Superior temporal gyrus (tissue), 1 donor: ENCODE measurements around the gene SLC2A1.

Experiments used
- DNase-seq: peaks from one replicate; pipeline ENCODE4 v3.0.0-alpha.2; 2016; ENCODE audit errors: extremely low spot score

SLC2A1 gene

DNA sequence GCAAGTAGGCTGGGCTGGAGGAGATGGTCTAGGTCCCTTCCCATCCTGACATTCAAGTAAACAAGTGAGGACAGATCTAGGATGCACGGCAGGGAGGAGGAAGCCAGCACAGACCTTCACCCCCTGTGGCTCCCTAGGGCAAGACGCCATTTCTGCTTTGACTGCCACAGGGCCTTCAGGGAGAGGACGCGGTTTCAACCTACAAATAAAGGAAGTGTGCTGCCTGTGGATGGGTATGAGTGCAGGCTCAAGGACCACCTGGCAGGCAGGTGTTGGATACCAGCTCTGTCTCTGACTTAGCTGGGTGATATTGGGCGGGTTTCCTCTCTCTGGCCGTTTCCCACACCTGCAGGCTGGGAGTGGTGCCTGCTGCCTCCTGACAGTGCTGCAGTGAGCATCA, 16.2 kb downstream of the SLC2A1 start:
- DNase-seq, result no peak

DNA sequence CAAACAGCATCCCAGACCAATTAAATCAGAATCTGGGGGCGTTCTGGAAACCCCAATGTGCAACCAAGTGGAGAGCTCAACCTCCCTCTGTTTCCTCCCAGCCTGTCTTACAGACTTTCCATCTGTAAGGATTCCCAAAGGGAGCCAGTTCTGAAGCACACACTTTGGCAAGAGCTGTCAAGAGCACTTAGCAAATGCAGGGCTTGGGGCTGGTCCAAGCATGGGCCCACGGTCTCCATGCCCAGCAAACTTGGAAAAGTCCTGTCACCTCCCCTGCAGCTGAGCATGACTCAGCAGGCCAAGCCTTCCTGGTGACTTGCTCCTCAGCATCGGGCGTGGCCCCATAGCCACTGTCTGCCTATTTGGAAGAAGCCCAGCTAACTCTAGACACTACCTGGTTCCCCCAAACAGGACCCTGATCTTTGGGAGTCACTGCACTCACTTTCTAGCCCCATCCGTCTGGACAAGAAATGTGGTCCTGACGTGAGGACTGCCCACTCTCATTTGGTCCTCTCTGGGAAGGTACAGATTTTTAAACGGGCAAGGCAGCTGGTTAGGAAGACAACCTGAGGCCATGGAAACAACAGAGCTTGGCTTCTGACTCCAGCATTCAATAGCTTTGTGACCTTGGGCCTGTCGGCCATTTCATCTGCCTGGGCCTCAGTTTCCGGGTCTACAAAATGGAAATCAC, 16.9 kb downstream of the SLC2A1 start:
- peak; percentile 73 for DNase-seq

DNA sequence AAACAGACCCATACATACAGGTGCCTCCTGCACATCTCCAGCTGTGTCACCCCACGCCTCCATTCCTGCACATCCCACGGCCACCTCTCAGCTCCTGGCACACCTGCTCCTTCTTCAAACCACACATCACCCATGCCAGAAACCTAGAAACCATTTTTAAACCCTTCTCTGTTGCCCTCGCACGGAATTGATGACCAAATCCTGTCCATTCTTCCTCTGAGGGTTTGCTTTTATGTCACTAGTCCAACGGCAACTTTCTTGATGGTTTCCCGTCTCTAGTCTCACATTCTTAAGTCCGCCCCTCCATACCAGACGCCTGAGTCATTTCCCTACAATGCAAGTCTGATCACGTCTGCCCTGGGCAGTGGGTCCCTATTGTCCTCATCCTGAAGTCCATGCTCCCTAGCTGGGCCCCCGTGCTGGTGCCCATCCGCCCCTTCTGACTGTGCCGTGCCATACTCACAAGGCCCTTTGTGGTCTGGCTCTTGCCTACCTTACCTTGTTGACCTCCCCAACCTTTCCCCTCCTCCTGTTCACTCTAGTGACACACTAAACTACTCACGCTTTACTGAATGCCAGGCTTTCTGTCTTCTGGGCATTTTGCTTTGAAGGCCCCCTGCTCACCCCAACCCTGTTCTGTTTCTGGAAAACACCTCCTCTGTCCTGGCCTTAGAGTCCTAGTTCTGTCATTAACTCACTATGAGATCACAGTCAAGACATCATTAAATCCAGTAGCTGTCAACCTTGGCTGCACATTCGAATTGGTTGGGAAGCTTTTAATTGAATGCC, 17.6 kb downstream of the SLC2A1 start:
- DNase-seq, result no peak

DNA sequence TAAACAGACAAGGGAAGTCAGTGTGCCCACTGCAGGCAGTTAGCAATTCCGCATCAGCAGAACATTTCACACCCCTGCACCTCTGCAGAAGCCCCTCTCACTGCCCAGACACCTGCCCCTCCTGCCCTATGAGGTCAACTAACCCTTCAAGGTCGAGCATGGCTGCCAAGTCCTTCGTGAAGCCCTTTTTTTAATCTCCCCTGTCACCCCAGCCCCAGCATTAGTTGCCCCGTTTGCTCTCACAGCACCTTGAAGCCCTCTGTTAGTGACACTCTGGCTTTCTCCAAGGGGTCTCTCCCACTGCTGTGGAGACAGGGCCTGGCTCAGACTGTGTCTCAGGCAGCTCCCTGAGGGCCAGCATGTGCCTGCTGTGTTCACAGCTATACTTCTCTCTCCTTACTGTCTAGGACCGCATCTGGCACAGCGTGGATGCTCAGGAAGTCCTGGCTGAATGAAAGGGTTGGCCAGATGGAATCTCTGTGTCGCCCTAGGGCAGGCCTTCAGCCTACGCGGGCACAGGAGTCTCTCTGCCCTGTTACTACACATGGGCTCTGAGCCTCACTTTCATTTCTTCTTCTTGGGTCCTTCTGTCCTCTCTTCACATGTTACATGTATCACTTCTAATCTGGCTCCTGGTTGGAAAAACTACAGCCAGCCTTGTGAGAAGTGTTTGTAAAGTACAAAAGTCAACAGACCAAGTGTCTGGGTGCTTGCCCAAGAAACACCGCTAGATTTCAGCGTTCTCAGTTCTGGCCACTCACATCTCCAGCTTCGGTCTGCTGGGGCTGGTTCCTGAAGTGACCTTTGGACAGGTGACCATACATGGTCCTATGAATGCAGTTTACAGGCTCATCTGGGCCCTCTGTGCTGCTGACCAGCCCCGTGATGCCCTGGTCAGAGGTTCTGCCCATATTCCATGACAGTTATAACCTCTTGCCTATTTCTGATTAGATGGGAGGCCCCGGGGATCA, 19.7 kb downstream of the SLC2A1 start:
- DNase-seq, result no peak

DNA sequence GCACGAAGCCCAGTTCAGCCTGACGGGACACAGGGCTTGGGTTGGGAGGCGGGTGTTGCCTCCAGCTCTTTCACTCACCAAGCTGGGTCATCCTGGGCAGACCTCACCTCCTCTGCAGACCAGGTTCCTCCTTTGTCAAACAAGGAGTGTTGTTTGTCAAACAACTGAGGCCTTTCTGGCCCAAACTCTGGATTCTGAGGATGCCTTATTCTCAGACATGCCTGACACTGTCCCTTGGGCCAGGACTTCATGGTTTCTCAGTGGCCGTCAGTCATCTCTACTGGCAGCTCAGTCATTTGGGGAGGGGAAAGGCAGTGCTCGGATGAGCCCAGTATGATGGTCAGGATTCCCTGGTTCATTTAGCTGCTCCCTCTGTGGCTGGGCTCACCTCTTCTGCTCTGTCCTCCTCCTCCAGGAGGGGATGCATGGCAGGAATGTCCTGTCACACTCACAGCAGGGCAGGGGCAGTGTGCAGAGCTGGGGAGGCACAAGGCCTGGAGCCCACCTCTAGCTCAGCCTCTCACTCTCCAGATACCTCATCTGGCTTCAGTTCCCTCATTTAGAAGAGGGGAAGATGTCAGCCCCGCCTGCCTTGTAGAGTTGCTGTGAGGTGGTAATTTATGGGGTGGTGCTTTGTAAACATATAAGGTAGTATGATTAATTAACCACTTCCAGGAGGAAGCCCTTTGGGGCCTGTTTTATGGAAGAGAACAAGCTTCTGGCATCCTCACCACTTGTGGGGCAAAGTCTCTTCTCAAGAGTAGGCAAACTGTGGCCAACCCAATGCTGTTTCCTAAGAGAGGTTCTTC, 20.6 kb downstream of the SLC2A1 start:
- DNase-seq, result no peak

DNA sequence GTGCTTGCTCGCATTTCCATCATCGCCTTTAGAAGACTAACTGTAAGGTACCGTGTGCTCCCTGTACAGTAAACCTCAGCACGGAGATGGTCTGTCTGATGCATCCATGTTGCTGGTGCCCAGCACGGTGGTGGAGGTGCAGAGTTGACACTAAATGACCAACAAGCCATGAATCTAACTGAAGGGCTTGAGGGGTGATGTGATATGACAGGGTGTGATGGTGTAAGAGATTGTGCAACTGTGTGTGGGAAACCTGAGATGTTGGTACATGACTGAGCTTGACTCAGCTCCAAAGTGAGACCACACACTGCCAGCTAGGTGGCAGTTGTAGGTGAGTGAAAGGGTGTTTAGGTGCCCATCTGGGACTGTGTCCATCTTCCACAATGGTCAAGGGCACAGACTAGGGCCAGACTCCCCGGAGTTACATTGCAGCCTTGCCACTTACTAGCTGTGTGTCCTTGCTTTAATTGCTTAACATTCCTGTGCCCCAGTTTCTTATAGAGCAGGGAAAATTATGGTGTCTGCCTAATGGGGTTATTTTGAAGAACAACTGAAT, 21.4 kb downstream of the SLC2A1 start:
- no peak for DNase-seq

DNA sequence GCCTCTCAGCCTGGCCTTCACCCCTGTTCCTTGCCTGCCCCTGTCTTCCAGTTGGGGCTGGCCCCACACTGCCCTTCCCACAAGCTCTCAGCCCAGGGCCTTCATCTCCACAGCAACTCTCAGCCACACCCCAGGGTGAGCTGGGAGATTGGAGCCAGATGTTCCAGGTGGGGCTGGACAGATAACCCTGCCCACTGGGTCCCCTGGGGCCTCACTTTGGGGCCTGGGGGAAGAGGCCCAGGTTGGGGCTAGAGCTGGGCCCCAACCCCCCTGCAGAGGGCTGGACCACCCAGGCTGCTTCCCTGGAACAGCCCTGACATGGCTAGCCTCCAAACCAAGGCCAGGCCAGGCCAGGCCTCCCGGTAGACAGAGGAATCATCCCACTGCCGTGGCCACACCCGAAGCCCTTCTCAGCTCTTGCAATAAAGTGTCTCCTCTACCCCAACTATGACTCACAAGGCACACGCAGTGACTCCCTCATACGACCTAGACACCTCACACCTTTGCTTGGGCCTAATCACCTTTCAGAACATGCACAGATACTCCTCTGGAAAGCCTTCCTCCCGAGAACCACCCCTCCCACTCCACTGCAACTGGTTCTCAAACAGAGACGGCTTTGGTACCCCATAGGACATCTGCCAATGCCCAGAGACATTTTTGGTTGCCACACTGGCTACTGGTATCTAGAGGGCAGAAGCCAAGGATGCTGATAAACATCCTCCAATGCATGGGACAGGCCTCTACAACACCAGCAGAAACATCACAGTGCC, 22.2 kb downstream of the SLC2A1 start:
- DNase-seq, result no peak

DNA sequence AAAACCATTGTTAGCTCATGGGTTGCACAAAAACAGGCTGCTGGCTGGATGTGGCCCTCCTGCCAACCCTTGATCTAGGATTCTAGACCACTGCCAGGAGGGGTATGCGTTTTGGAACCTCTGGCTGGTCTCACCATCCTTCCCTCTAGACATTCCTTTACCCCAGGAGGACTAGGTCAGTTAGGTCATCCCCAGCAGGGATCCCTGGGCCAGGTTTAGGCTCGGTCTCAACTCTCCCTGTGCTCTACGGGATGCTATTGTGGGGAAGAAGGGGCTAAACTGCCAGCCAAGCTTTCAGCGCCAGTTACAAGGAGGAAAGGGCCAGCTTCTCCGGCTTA, 22.7 kb downstream of the SLC2A1 start:
- DNase-seq, result no peak

DNA sequence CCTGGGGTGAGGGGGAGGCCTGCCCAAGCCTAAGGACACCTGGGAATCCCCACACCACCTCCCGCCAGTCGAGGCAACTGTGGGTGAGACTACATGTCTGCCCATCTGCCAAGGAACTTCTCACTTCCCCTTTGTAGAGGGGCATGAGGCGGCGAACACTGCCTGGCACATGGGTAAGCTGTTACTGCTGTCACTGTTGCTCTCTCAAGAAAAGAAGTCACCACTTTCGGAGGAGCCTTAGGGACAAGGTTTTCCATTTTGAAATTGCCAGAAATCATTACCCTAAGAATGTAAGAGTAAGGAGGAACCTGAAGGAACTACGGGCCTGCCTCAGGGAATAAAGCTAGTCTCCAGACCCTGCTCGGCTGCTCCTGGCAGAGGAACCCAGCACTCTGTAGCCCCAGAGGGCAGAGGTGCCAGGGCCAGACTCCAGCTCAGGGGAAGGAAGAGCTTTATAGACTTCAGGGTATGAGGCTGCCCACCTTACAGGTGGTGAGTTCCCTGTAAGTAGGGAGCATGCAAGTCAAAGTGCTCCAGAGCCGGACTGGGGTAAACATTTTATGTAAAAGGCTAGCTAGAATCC, 23.3 kb downstream of the SLC2A1 start:
- DNase-seq, result no peak

DNA sequence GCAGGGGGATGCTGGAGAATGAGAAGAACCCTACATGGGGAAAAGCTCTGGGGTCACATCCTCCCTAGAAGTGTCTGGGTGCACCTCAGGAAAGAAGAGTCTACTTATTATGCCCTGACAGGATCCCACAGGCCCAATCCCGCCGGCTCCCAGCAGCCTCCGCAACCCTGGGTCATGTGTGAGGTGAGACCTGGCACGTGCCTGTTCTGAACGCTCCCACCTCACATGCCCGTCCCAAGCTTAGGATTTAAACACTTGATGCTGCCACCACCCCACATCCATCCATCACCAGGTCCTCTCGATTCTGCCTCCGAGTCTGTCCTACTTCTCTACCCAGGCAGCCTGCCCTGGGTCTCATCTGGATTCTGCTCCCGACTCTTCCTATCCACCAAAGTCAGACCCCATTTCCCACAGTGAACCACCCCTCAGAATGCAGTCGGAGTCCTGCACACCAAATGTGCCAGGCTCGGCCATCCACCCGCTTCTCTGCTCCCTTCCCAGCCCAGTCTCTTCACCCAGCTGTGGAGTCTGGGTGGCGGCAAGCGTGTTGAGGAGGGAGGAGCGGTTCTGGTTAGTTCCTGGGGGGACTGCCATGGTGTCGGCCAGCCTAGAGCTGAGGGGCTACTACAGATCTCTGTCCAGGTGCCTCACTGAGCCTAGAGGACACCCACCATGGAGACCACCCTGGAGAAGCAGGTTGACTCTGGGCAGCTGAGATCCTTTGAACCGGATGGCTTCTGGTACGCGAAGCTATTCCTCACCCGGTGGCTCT, 23.9 kb downstream of the SLC2A1 start:
- no peak for DNase-seq

DNA sequence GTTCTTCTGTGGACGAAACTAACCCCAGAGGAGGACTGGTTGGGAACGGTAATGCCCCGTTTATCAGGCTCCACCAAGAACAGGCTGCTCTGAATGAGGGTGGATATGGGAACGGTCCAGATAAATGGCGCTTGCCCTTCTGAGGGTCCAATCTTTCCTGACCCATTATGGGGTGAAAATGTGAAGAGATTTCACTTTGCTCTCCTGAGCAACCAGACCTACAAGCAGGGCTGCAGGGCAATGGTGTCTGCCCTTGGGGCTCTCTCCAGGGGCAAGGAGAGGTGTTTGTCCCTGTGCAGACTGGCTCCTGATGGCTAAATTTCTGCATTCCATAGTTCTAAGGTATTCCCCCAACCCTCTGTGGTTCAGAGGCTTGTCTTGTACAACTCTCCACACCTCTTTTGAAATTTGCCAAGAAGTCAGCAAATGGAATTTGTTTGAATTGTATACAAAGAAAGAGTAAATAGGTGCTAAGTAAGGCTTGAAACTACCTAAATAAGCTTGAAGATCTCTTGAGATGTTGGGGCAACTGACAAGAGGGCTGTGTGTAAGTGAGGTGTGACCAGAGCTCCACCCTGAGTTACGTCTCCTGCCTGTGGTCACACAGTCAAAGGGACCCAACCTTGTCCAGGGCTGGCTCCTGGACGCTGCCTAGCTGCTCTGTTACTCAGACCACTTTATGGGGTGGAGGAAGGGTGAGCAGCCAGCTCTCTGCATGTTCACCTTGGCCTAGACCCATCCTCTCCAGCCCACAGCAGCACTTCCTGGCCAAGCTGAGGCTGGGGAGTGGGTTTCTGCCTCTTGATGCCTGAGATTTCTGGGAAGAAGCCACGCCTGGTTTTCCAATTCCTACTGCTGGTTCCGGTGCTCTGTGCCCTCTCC, 24.8 kb downstream of the SLC2A1 start:
- no peak for DNase-seq

DNA sequence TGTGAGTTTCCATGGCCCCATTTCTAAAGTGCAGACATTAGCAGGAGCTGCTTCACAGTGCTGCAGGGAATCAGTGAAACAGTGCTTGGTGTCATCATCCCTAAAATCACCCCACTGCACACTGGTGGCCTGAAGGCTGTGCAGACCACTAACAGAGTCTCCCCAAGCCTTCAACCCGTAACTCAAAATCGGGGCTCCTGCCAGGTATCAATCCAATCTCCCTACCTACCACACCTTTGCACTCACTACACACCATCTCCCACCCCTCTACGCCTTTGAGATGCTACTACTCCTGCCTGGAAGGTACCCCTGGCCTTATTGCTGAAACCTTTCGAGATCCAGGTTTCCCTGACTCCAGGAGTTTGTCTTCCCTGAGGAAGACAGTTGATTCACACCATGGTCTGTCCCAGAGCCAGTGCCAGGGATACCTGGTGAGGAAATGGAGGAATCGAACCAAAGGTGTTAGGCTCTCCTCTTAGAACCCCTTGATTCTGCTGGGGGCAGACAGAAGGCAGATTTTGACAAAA, 25.5 kb downstream of the SLC2A1 start:
- DNase-seq, result no peak

DNA sequence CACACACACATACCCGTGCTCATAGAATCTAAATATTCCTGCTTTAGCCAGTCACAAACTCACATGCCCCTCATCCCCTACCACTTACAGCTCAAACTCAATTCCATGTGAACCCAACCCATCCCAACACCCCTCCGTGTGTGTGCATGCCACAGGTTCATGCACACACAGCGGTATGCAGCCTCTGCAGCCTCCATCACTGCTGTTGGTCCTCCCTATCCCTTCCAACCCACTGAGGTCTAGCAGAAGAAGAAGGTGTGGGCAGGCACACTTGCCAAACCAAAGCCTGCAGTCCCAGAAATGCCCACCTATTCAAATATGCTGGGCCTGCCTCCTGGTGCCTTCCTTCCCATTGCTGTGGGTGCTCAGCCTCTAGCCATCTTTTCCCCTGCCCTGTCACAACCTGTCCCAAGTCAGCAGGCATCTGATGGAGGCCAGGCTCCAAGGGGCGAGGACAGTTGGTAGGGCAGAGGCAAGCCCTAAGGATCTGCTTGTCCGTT, 26.2 kb downstream of the SLC2A1 start:
- no peak for DNase-seq

DNA sequence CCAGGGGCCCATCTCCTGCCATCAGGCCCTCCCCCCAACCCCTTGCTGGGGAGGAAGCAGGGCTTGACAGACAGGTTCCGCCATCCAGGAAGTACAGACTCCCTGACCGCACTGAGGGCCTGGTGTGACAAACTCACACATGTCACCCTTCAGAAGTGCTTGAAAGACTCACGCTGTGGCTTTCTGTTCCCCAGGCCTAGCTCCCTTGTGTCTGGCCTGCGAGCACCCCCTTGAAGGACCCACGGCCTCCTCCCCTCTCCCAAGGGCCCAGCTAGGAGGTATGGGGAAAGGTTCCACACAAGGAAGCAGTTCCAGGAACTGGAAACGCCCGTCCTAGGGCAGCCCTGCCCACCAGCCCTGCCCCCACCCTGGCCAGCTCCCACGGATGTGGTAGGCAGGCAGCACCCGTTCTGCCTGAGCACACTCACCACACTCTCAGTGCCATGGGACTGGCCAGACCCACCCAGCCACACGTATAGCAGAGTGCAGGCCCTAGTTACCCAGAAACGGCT, 26.7 kb downstream of the SLC2A1 start:
- DNase-seq, result no peak

DNA sequence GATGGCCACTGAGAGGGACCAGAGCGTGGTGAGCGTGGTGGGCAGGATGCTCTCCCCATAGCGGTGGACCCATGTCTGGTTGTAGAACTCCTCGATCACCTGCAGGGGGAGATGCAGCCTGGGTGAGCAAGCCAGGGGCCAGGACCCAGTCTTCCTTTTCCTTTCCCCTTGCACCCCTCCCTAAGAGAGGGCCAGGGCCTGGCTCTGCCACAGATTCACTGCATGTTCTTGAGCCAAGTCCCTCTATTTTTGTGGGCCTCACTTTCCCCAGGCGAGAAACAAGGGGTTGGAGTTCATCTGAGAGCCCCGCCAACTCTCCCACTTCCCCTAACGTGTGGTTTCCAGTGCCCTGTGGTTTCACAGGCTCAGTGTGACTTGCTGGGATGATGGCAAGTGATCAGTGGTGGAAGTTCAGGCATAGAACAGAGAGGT, 27.5 kb downstream of the SLC2A1 start:
- DNase-seq, result no peak

DNA sequence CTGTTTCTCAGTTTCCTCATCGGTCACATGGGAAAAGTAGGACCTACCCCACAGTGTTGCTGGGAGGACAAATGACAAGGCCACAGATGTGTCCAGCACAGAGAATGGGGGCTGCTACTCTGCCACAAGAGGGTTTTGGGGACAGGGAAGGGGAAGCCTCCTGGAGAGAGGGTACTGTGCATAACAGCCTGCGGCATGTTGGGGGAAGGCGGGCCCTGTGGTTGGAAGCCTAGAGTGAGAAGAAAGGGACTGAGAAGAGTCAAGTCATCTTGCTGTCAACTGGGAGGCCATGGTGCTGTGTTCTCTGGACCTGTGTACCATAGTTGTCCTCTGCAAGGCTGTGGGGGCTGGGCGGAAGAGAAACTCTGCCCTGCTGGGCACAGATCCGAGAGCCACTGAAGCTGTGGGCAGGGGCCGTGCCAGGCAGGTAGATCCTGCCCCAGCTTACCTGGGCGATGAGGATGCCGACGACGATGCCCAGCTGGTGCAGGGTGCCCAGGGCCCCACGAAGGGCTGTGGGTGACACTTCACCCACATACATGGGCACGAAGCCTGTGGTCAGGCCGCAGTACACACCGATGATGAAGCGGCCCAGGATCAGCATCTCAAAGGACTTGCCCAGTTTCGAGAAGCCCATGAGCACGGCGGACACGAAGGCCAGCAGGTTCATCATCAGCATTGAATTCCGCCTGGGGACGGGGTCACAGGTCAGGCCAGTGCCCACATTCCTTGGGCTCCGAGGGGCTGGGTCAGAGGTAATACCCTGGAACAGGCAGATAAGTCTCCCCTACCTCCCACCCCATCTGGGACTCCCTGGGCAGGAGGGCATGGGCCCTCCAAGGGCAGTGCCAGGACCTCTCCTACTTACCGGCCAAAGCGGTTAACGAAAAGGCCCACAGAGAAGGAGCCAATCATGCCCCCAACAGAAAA, 28.2 kb downstream of the SLC2A1 start:
- DNase-seq, result no peak
